CD14-positive monocyte (primary cell): ENCODE measurements around the gene GLIPR1. TPM values are rescaled to one million over a fixed set of nuclear protein-coding genes. Genes with fewer than 3 reads are reported as not detected.
A peak's percentile ranks its signal among the peaks of the same experiment; 100 is the strongest.

Source experiments
- DNase-seq, 3 donors: peaks; one replicate each; pipeline ENCODE4 v3.0.0-alpha.2; 2011 to 2022
- H2AFZ ChIP-seq: 2 replicates; pipeline ENCODE4 v1.6.0; 2012; ENCODE audit warnings: mild to moderate bottlenecking, low read depth, low read length, inconsistent platforms; ENCODE audit not compliant: insufficient read depth, poor library complexity, severe bottlenecking
- H3K27ac ChIP-seq, 2 donors: 1 replicate in 1 of 2; 2 replicates in 1 of 2; pipeline ENCODE4 v1.5.1; 2012 to 2013; ENCODE audit warnings: low read length in 2 of 2, control low read depth in 1 of 2, inconsistent platforms in 1 of 2, low read depth in 1 of 2, mild to moderate bottlenecking in 1 of 2
- H3K27me3 ChIP-seq, 2 donors: one replicate each; pipeline versions ENCODE4 v1.6.0 to v1.6.1; 2011 to 2013; ENCODE audit warnings: low read length in 2 of 2; ENCODE audit not compliant: control insufficient read depth in 2 of 2, insufficient read depth in 2 of 2
- H3K36me3 ChIP-seq, 2 donors: replicated peaks in 1 of 2; 1 replicate in 1 of 2; 2 replicates in 1 of 2; pipeline versions ENCODE4 v1.5.1 to v1.6.1; 2012 to 2013; ENCODE audit warnings: low read length in 2 of 2, control low read depth in 1 of 2, inconsistent platforms in 1 of 2, mild to moderate bottlenecking in 1 of 2; ENCODE audit not compliant: insufficient read depth in 2 of 2, control insufficient read depth in 1 of 2
- H3K4me1 ChIP-seq, 2 donors: 1 replicate in 1 of 2; 2 replicates in 1 of 2; pipeline versions ENCODE4 v1.5.1 to v1.6.1; 2012 to 2013; ENCODE audit warnings: low read length in 2 of 2, control low read depth in 1 of 2, inconsistent platforms in 1 of 2, mild to moderate bottlenecking in 1 of 2, moderate library complexity in 1 of 2; ENCODE audit not compliant: insufficient read depth in 2 of 2, control insufficient read depth in 1 of 2
- H3K4me2 ChIP-seq: replicated peaks from 2 replicates; pipeline ENCODE3; 2012; ENCODE audit warnings: low read length, moderate library complexity, mild to moderate bottlenecking; ENCODE audit not compliant: poor library complexity, severe bottlenecking; ENCODE audit errors: extremely low read depth
- H3K4me3 ChIP-seq, 3 experiments: fragments of 200-600 bp in 1 of 3; sonication (generic) in 1 of 3; replicated peaks in 1 of 3; 1 replicate in 2 of 3; 2 replicates in 1 of 3; pipeline ENCODE4 v1.5.1; 2011 to 2013; ENCODE audit warnings: low read length in 3 of 3, mild to moderate bottlenecking in 3 of 3, control low read depth in 2 of 3, low read depth in 2 of 3, inconsistent platforms in 1 of 3, moderate library complexity in 1 of 3
- H3K79me2 ChIP-seq: 2 replicates; pipeline ENCODE4 v1.6.0; 2012; ENCODE audit warnings: mild to moderate bottlenecking, control low read depth, inconsistent platforms, low read length, moderate library complexity; ENCODE audit not compliant: insufficient read depth
- H3K9ac ChIP-seq: 2 replicates; pipeline ENCODE4 v1.6.0; 2017; ENCODE audit warnings: low read length, mild to moderate bottlenecking; ENCODE audit not compliant: insufficient read depth, poor library complexity, severe bottlenecking
- H3K9me3 ChIP-seq, 2 donors: replicated peaks in 1 of 2; 1 replicate in 1 of 2; 2 replicates in 1 of 2; pipeline versions ENCODE4 v1.5.1 to v1.6.1; 2012 to 2013; ENCODE audit warnings: low read length in 2 of 2, control low read depth in 1 of 2; ENCODE audit not compliant: control insufficient read depth in 1 of 2, insufficient read depth in 1 of 2
- H4K20me1 ChIP-seq: 2 replicates; pipeline ENCODE4 v1.6.0; 2012; ENCODE audit warnings: mild to moderate bottlenecking, low read length, control low read depth, moderate library complexity; ENCODE audit not compliant: insufficient read depth
- H3K27ac Mint-ChIP-seq, 7 donors: one replicate each; pipeline ENCODE4 v1.8.0; 2020; ENCODE audit warnings: mild to moderate bottlenecking in 7 of 7, mixed read lengths in 7 of 7, moderate library complexity in 6 of 7, inconsistent platforms in 2 of 7
- H3K27me3 Mint-ChIP-seq, 3 donors: one replicate each; pipeline ENCODE4 v1.8.0; 2021 to 2022; ENCODE audit warnings: low read depth in 3 of 3, mild to moderate bottlenecking in 3 of 3, mixed read lengths in 3 of 3, moderate library complexity in 3 of 3, inconsistent platforms in 1 of 3
- H3K36me3 Mint-ChIP-seq, 2 donors: one replicate each; pipeline ENCODE4 v1.8.0; 2020; ENCODE audit warnings: mixed read lengths in 2 of 2, inconsistent platforms in 1 of 2, mild to moderate bottlenecking in 1 of 2
- H3K4me1 Mint-ChIP-seq: one replicate; pipeline ENCODE4 v1.8.0; 2020; ENCODE audit warnings: mild to moderate bottlenecking, mixed read lengths
- H3K4me3 Mint-ChIP-seq, 2 donors: one replicate each; pipeline ENCODE4 v1.8.0; 2020; ENCODE audit warnings: mild to moderate bottlenecking in 2 of 2, mixed read lengths in 2 of 2, moderate library complexity in 1 of 2
- H3K9me3 Mint-ChIP-seq, 7 donors: one replicate each; pipeline ENCODE4 v1.8.0; 2020 to 2022; ENCODE audit warnings: mixed read lengths in 7 of 7, mild to moderate bottlenecking in 6 of 7, moderate library complexity in 6 of 7, inconsistent platforms in 2 of 7
- WGBS: methylation state at CpG from one replicate; pipeline ENCODE4 v1.1.5; 2013; ENCODE audit warnings: missing lambda C conversion rate; ENCODE audit not compliant: insufficient coverage; 5-methylcytosine and 5-hydroxymethylcytosine counted together
- intact Hi-C, 2 donors: fragments of 100-400 bp; cut with micrococcal nuclease; formaldehyde crosslinking; loops; one replicate each; pipeline versions ENCODE4 v1.15.0 to v1.15.1; 2023
- polyA plus RNA-seq, 3 donors: library from polyadenylated mRNA; depleted of rRNA in 1 of 3; unstranded in 2 of 3; stranded (reverse) in 1 of 3; fragments of 300-500 nt in 2 of 3; fragments of >200 nt in 1 of 3; fragmentation: Illumina TruSeq in 2 of 3; gene quantifications; 1 replicate in 2 of 3; 2 replicates in 1 of 3; pipeline ENCODE4 v1.2.3, GENCODE V29; 2012 to 2021
- TF ChIP-seq, protein P1 (sequence below): fragments of 200-600 bp; IDR thresholded peaks from one replicate; pipeline ENCODE4 v1.8.0; 2022; ENCODE audit warnings: antibody characterized with exemption, mild to moderate bottlenecking

GLIPR1 gene
- polyA plus RNA-seq, 3 donors: 200 to 794 (median 687) TPM

- Mint-ChIP-seq H3K9me3 (peaks cover 0 to 7% (median 4%) of the 10 kb centered on the region in 7 donors), H3K27me3 (no peaks in the 10 kb centered on the region), H3K36me3 (peaks cover 0 to 6% of the 10 kb centered on the region in 2 donors), H3K27ac (peak overlapping the region; percentile 85 to 96 (median 94)), H3K4me1 (peaks cover 54% of the 10 kb centered on the region), H3K4me3 (peak overlapping the region in 1 of 2 donors; percentile 70)
- Histone ChIP-seq H3K4me2 (peak overlapping the region; percentile 44), H3K27me3 (no peaks in the 10 kb centered on the region), H4K20me1 (no peaks in the 10 kb centered on the region), H3K4me1 (peaks cover 55 to 64% of the 10 kb centered on the region in 2 donors), H3K27ac (peak overlapping the region; percentile 51 to 84), H3K79me2 (no peaks in the 10 kb centered on the region), H3K9ac (peak overlapping the region; percentile 33), H3K9me3 (no peaks in the 10 kb centered on the region), H3K4me3 (peak overlapping the region in 1 of 3 experiments; percentile 60), H3K36me3 (no peaks in the 10 kb centered on the region), H2AFZ (no peak overlapping the region)
- TF ChIP-seq, protein P1, sequence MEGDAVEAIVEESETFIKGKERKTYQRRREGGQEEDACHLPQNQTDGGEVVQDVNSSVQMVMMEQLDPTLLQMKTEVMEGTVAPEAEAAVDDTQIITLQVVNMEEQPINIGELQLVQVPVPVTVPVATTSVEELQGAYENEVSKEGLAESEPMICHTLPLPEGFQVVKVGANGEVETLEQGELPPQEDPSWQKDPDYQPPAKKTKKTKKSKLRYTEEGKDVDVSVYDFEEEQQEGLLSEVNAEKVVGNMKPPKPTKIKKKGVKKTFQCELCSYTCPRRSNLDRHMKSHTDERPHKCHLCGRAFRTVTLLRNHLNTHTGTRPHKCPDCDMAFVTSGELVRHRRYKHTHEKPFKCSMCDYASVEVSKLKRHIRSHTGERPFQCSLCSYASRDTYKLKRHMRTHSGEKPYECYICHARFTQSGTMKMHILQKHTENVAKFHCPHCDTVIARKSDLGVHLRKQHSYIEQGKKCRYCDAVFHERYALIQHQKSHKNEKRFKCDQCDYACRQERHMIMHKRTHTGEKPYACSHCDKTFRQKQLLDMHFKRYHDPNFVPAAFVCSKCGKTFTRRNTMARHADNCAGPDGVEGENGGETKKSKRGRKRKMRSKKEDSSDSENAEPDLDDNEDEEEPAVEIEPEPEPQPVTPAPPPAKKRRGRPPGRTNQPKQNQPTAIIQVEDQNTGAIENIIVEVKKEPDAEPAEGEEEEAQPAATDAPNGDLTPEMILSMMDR: no peak
- intact Hi-C loops: loop anchor here in 1 of 2 donors (5.0 kb wide), 1 partner anchor 35 kb away; no protein-coding TSS in a partner anchor
- no CpG with 5 or more reads among the region's 6 CpGs for WGBS
- peak; percentile 73 to 90 (median 83) for DNase-seq
Measured at GRCh38 chr12:75471902-75472890, 8.4 kb upstream of the GLIPR1 start.

DNA sequence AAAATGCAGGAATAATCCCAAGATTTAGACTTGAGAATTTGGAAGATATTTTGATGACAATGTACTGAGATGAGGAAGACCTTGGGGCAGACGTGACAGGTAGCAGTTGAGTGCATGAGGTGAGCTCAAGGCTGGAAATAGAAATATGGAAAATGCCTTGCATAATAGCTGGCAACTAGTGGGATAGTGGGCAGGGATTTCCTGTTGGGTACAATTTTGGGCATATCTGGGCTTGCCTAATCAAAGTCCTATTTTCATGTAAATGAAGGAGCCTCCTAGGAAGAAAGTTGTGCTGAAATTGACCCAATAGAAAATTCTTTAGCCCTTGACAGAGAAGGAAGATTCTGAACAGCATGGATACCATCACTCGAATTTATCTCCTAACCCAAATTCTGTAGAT lies 6.4 kb upstream of the GLIPR1 start:
- peaks cover 0 to 6% of the 10 kb centered on the region in 2 donors for H3K36me3 Mint-ChIP-seq
- Histone ChIP-seq H3K9me3 (no peaks in the 10 kb centered on the region), H3K79me2 (peaks cover 2% of the 10 kb centered on the region), H3K36me3 (no peaks in the 10 kb centered on the region), H3K27me3 (no peaks in the 10 kb centered on the region), H3K4me2 (no peak overlapping the region), H3K4me1 (peaks cover 72 to 83% of the 10 kb centered on the region in 2 donors), H4K20me1 (no peaks in the 10 kb centered on the region), H2AFZ (peak overlapping the region; percentile 24), H3K9ac (no peak overlapping the region), H3K27ac (peak overlapping the region in 1 of 2 donors; percentile 57), H3K4me3 (no peak overlapping the region)
- no peak for DNase-seq
- H3K4me1 Mint-ChIP-seq: peaks cover 71% of the 10 kb centered on the region
- no peaks in the 10 kb centered on the region for H3K27me3 Mint-ChIP-seq
- TF ChIP-seq, protein P1: no peak
- 8% methylated on average over 1 of the region's 2 CpGs for WGBS
- peak overlapping the region in 6 of 7 donors; percentile 23 to 55 (median 46) for H3K27ac Mint-ChIP-seq
- peaks cover 0 to 7% (median 4%) of the 10 kb centered on the region in 7 donors for H3K9me3 Mint-ChIP-seq
- intact Hi-C loops: loop anchor here in 1 of 2 donors (5.0 kb wide), 1 partner anchor 37 kb away; no protein-coding TSS in a partner anchor
- H3K4me3 Mint-ChIP-seq: no peak overlapping the region
